ENCODE results near the gene R3HDM2.

R3HDM2 gene

DNA sequence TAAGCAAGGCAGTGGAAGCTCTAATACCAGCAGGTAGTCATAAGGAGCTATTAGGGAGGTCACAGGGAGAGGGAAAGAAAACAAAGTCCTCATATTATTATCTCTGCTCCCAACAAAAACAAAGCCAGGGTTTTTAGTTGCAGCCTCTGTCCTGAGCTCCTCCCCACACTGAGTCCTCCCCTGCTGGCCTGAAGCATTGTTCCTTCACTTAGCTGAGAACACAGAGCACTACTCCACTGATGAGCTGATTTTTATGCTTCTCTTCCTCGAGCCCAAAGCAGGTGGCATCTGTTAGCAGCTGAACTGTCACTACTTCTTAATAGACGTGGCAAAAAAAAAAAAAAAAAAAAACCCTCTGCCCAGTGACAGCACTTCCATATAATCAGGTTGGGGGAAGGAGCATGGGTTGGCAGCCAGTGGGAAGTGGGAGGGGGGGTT lies 169.4 kb downstream of the R3HDM2 start:
- no peak for DNase-seq

DNA sequence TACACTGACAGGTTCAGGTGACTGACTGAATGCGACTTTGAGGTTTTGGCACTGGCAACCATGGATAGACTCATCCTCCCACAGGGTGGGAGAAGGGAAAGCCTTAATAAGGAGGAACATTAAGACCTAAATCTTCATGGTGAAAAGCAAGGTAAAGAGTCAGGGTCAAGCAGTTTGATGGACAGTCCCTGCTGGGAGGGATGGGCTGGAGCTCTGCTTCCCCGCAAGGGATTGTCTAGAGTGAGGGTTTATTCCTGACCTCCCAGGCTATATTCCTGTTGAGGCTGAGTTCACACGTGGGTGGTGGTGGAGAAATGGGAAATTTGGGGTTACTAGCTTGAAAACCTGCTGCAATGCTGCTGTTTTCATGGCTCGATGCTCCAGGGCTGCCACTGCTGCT lies 170.5 kb downstream of the R3HDM2 start:
- no peak for DNase-seq

DNA sequence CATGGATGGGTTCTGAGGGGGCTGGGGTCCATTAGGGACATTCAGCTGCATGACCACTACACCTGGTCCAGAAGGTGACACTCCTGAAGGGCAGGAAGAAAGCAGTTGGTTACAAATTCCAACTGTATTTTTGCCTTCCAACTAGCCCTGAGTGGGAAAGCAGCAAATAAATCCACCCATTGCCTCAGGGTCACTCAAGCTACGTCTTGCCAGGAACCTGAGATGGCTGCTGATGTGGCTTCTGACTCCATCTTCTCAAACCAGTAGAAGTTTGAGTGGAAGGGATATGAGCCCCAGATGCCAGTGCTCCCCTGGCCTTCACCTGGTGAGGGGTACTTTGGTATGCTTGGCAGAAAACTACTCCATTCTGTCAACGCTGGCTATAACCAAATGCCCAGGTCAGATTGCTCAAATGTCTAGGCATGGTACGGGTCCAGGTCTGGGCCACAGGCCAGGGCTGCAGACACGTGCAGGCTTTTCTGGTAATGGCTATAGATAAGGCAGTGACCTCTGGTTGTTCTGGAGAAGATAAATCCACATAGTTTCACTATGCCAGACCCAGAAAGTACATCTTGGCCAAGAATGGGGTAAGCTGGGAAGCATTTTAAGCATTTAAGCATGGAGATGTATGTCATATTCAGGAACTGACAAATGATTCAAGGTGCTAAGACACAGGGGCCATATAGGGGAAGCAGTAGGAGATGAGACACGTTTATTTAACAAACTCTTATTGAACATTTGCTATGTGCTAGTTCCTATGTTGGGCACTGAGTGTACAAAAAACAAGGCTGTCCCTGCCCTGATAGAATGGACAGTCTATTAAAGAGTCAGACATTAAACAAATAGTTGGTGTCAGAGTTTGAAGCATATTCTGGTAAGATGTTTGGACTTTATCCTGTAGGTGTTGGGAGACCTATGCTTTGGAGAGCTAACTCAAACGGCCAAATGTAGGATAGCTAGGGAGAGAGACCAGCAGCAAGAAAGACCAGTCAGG lies 171.6 kb downstream of the R3HDM2 start:
- no peak for DNase-seq

DNA sequence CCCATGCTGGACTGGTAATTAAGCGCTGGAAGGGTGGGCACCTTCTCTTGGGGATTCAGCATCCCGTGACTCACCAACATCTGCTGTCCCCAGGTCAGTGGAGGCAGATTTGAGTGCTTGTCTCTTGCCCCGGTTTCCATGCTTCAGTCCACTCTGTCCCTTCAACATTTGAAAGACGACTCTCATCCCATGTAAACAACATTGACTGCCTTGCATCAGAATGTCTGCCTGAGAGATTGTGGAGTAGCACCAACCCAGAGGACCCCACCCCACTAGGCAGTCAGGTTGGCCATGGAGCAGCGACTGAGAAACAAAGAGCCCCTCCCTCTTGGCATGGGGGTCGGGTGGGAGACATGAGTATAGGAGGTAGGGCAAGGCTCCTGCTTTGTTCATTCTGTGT lies 174.9 kb downstream of the R3HDM2 start:
- DNase-seq, result no peak

DNA sequence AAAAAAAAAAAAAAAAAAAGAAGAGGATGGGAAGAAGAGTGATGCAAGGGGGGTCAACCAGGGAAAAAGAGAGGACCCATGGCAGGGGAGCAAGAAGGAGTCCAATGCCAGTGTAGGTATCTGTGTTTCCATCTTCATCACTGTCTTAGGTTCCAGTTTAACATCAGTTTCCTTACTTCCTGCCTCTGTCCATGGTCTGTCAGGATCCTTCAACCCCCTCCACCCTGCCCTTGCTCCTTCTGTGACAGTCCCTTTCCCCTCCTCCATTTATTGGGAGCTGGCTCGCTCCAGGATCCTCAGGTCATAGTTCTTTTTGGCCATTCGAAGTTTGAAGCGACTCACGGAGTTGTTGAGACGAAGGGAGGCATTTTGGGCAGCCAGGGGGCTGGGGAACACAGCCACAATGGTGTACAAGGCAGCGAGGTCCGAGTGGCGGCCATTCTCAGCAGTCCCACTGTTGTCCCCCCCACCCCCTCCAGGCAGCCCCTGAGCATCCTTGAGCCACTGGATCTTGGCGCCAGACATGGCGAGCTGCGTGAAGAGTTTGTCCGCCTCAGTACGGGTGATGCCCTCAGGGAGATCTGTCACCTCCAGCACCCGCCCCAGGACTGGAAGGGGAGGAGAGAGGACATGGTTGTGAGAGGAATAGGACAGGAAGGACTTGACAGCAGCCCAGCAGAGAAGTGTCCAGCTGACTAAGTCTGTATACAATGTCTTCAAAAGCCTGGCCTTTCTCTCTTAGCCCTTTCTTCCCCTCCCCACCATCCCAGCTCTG lies 176.2 kb downstream of the R3HDM2 start:
- DNase-seq, result no peak

DNA sequence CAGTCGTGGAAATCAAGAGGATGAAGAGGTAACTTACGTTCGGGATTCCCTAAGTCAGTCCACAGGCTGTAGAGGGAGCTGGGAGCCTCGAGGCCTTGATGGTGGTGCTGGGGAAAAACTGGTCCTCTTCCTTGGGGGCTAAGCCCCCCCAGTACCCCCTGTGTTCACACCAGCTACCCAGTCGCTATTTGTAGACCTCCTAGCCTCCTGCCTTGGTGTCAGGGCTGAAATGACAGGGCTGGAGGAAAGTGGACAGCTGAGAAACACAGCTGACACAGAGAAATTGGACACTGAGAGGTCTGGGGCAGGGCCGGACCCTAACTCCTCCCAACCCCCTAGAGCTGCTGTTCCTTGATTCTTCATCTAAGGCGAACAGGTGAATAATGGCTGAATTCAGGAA lies 179.9 kb downstream of the R3HDM2 start, which contains the start of gene STAC3:
STAC3 (minus strand) TSS at position 232 of the 400 bp plus-strand sequence. CDS start 1,551 bp downstream, outside the sequence.
- DNase-seq, result no peak

DNA sequence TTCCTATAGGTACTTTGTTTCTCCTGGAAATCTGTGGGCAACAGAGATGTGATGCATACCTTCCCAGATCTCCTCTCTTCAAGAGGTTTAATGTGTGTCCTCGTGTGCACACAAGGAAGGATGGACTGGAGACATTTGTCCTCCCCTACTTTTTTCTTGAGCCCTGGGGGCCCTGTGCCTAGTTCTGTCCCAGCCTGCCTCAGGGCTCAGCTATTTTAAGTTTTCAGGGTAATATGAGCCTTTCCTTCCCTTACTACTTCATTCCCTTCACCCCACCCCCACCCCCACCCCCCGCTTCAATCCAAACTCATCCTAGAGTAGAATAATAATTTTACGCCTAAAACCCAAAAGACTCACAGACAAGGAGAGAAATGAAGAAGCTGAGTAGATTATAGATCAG lies 180.3 kb downstream of the R3HDM2 start:
- DNase-seq, result no peak

DNA sequence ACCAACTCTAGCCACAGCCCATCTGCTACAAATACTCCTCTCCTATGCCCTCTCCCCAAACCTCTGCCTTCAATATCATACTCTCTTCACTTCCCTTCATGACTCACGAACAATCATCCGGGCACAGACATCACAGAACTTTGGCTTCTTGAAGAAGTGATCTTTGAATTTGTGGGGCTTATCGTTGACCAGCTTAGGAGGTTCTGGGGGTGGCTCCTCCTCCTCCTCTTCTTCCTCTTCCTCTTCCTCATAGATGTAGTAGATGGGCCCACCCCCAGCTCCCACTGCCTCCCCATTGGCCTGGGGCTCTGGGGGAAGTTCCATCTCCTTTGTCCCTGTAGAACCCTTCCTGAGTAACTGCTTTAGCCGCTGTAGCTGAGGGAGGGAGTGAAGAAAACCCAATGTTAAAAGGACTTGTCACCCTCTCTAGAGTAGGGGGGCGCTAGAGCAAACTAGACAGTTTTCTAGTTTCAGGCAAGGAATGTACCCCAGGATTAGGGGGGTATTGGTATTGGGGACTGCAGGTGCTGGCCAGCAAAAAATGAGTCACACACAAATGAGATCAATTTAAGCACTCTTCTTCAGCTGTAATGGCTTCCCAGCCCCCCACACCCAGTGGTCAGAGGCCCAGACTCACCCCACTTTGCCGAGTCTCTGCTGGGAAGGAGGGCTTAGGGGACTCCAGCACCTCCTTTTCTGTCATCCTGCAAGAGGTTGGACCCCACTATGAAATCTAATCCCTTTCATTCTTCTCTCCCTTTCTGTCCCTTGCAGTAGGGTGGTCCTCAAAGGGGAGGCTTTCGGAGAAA lies 181.7 kb downstream of the R3HDM2 start:
- no peak for DNase-seq

DNA sequence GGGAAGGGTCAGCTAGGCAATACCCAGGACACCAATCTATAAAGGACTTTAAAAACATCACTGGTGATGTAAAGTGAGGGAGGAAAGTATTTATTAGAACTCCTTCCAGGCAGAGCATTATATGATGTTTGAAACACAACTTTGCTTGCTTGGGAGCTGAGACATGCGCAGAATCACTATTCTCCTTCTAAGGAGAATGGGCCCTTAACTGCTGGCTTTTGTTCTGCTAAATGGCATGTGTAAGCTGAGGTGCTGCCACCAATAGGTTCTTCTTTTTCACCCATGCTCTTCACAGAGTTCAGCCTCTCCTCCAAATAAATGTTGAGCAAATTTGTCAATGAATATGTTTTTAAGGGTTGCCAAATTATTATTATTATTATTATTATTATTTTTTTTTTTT lies 183.8 kb downstream of the R3HDM2 start:
- DNase-seq, result no peak

DNA sequence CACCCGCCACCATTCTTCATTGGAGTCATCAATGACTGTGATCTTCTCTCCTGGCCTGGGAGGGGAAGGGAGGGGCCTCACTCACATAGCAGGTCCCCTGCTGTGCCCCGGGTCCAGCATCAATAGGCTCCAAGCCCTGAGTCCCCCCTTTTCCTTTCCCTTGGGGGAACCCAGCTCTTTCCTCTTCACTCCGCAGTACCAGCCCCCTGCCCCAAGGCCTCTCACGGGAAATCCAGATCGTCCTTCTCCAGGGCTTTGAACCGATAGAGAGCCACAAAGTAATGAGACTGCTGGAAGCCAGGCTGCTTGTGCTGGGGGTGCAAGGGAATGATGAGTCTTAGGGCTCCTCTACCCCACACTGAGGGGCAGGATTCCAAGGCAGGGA lies 186.5 kb downstream of the R3HDM2 start:
- DNase-seq, result no peak

DNA sequence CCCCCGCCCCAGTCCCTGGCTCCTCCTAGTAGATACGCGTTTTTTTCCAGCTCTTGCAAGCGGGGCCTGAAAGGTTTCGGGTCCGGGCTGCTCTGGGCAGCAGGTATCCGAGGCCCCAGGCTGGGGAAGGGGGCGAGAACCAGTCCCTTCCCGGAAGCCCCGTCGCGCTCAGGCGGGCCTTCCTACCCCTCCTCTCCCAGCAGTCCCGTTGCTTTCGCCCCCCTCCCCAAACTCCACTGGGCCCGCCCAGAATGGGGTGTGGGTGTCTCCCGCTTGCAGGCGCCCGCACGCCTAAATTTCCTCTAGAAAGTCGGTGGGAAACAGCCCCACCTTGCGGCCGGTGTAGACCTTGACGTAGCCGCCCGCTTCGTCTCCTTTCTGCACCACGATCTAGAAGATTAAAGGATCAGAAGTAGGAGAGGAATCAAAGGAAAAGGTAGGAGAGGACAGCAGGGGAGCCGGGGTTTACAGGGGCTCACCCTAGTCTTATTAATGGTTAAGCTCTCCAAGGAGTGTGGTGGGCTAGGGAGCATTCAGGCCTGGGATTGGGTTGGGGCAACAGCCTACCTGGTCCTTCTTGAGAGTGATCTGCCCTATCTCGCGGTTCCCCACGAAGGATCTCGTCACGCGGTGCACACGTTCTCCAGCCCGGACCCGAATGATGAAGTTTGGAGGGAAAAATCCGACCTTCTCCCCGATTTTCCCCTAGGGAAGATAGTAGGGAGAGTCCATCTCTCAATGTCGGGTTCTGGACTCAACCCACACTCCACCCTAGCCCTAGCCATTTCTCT lies 187.1 kb downstream of the R3HDM2 start:
- peak; percentile 92 for DNase-seq

DNA sequence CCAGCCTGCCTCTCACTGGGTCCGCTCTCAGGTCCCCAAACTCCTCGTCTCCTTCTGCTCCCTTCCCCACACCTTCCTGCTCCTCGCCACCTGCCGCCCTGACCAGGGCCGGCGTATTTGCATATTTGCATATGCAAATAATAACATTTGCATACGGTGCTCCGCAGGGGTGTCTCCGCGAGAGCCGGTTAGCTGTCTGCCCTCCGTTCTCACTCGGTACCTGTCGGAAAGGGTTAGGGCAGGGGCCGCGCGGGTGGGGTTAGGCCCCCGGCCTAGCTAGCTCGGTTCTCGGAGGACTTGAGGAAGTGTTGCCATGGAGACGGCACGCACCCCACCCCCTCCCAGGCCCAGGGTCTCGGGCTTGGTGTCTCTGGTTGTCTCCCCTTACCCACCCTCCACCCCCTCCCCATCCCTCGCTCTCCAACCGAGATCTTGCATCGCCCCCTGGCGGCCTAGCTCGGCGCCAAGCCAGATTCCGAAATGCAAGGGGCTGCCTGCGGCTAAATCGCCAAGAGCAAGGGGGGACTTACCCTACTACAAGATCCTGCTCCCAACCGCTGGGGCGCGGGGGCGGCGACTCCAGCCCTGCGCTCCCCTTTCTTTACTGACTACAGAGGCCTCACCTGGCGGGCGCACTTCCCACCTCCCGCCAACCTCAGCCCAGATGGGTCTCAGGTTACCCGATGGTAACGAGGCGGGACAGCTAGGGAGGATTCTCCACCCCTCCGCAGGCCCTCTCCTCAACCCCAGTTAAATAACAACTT lies 188.0 kb downstream of the R3HDM2 start:
- DNase-seq, result peak; percentile 88

DNA sequence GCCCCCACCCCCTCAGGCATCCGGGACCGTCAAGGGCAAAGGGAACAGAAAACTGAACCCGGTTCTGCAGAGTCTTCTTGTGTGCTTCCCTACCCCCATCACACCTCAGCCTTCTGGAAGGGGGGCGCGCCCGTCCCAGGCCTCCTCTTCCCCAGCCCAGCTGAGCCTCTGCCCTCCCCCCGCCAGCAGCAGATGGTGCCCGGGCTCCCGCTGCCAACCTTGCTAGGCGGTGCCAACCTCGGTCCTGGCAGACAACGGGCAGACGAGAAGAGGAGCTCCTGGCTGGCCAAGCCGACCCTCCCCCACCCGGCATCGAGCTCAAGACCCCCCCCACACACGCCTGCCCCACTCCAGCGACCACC lies 188.5 kb downstream of the R3HDM2 start:
- peak; percentile 61 for DNase-seq

DNA sequence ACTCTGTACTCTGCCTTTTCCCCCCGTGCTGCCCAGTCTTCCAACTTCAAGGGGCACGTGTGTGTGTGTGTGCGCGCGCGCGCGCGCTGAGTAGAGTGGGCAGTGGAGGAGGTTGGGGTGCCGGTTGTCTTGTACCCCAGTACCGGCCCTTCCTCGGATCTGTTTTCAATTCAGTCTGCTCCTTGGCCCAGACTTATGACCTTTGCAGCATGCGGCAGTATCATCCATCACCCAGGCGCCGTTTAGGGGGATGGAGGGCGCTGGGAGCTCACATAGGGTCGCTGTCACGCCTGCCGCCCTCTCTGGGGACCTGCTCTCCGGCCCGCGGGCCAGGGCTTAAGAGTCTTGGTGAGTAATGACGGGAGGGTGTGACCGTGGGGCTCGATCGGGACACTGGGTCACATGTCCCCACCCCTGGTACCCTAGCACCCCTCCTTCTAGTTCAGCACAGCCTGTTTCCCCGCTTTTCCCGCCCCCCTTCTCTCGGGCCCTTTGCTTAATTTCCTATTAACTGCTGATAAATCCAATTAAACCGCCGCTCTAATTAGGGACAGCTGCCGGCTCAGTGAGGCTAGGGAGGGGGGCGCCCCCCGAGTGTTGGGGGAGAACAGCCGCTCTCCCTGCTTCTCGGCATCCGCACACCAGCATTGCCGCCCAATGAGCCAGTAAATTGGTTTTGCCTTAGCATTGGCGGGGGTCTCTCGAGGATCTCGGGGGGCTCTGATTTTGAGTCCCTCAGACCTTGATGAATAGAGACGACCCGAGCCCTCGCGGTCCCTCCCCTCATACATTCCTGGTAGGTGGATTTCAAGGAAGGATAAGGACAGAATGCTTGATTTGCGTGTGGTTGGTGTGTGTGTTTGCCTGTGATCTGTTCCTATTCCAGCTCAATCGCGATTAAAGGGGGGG lies 189.2 kb downstream of the R3HDM2 start:
- DNase-seq, result peak; percentile 62

DNA sequence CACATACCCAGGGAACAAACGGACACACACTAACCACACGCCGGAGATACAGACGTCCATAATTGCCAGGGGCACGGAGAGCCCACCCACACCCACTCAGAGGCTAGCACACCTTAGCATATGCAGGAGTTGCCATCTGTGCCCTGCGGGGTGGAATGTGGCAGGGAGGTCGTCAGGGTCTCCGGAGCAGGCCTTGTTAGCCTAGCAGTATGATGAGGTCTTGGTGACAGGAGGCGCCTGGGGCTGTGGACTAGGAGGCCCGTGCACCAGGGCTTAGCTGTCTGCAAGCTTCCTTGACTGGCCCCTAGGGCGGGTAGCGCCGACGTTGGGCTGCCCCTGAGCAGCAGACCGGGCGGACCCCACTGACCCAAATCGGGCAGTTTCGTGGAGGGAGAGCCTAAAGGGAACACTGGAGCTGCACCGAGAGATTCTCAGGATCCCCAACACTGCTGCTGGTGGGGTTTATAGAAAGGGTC lies 189.9 kb downstream of the R3HDM2 start:
- DNase-seq, result peak; percentile 74

DNA sequence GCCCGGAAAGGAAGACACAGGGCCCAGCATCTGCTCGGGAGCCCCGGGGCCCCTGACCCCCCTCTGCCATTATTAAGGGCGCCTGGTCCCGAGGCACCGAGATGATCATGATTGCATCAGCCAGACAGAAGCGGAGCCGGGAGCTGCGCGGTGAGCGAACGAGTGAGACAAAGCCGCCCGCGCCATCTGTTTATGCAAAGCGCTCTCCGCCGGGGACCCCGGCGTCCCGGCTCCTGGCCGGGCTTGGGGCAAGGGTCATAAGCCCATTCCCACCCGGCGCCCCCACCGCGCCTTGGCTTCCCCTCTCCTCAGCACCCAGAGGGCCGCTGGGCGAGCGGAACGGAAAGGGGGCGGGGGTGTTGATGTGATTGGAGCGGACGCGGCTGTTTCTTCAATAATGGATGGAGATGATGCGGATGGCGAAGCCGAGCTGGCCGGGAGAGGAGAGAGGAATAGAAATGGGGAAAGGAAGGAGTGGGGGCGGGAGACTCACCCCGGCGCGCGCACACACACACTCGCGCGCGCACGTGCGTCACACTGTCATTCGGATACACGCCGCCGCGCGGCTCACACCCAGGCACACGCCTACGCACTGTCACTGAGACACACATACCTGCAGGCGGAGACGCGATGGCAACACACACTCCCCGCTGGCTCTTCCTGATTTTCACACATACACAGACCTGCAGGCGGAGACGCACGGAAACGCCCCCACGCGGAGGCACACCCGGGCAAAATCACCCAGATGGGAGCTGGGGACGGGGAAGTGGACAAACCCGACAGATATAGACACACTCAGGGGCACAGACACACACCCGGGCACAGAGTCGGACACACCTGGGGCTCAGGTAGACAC lies 190.5 kb downstream of the R3HDM2 start:
- DNase-seq, result peak; percentile 87

DNA sequence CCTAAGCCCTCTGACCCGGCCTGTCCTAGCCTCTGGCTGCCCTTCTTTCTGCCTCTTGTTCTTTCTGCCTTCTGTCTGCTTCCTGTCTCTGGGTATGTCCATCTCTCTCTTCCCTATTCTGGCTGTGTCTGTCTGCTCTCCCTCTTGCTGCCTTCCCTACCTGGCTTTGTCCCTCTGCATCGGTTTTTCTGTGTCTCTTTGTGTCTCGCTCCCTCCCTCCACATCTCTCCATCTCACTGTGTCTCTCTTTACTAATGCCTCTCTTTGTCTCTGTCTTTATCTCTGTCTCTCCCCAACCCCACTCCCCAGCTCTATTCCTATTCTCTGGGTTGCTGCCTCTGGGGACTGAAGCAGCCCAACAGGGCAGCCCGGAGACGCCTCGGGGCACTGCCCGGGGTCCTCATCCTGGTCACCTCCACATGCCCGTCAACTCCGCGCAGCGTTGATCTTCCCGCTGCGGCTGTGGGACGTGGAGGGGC lies 191.2 kb downstream of the R3HDM2 start:
- no peak for DNase-seq

DNA sequence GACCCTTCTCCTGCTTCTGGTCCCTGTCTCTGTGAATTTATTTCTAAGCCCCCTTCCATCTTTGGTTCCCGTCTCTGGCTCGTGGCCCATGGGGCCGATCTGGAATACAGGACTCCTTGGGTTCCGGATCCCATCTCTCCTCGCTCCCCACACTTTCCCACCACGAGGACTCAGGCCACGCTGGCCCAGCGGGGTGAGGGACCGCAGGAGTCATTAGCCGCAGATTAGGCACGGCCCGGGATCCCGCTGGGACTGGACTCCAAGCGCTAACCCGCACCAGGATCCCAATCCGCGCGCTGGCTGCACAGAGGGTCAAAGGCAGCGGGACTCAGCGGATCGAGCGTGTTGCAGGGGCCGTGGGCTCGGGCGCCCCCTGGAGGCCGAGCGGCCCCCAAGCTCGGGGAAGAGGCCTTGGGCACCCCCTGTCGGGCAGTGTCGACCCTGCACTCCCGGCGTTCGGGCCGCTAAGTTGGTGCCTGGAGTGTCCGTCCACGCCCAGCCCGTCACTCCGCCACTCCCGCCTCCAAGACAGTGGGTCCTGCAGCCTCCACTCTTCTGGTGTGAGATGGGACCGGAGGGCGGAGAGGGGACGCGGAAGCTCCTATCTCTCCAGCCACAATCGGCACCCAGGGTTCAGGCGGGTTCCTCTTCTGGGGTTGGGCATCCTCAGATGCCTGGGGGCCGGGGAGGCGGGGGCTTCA lies 191.8 kb downstream of the R3HDM2 start:
- DNase-seq, result peak; percentile 98
